ENCODE data around the gene TMEM43.

Gene TMEM43

GRCh38 chr3:14130230-14130629, 5.4 kb downstream of the TMEM43 start:
- Histone ChIP-seq H3K27me3 (no peaks in the 10 kb centered on the region), H3K36me3 (peaks cover 23% of the 10 kb centered on the region), H3K4me1 (no peaks in the 10 kb centered on the region), H3K4me3 (ENCODE audit: low read depth, low read length) (no peak overlapping the region), H3K9me3 (no peaks in the 10 kb centered on the region)
- no peak for TF ChIP-seq CTCF (IDR thresholded peaks at IDR 0.05; ENCODE audit: low read depth, low read length)
- no peak for DNase-seq

- no peak for TF ChIP-seq CTCF (IDR thresholded peaks at IDR 0.05; ENCODE audit: low read depth, low read length)
- Histone ChIP-seq H3K36me3 (peaks cover 23% of the 10 kb centered on the region), H3K9me3 (no peaks in the 10 kb centered on the region)
Observed at GRCh38 chr3:14130707-14131106, 5.9 kb downstream of the TMEM43 start.

GRCh38 chr3:14131134-14131533, 6.3 kb downstream of the TMEM43 start:
- H3K9me3 ChIP-seq, result no peaks in the 10 kb centered on the region
- no peak overlapping the region for H3K4me3 ChIP-seq (ENCODE audit: low read depth, low read length)
- H3K4me1 ChIP-seq, result no peaks in the 10 kb centered on the region
- peaks cover 23% of the 10 kb centered on the region for H3K36me3 ChIP-seq
- TF ChIP-seq CTCF (IDR thresholded peaks at IDR 0.05; ENCODE audit: low read depth, low read length), result no peak
- no peaks in the 10 kb centered on the region for H3K27me3 ChIP-seq
- DNase-seq, result no peak

More at GRCh38 chr3:14130707-14131106, 5.9 kb downstream of the TMEM43 start:
- no peak for DNase-seq
- H3K4me3 ChIP-seq (ENCODE audit: low read depth, low read length), result no peak overlapping the region
- H3K4me1 ChIP-seq, result no peaks in the 10 kb centered on the region
- H3K27me3 ChIP-seq, result no peaks in the 10 kb centered on the region

- H3K36me3 ChIP-seq, result peaks cover 23% of the 10 kb centered on the region
- H3K27me3 ChIP-seq, result no peaks in the 10 kb centered on the region
- H3K4me1 ChIP-seq, result no peaks in the 10 kb centered on the region
- no peak overlapping the region for H3K4me3 ChIP-seq (ENCODE audit: low read depth, low read length)
- DNase-seq, result no peak
- no peak for TF ChIP-seq CTCF (IDR thresholded peaks at IDR 0.05; ENCODE audit: low read depth, low read length)
- H3K9me3 ChIP-seq, result no peaks in the 10 kb centered on the region
Observed at GRCh38 chr3:14132120-14132519, 7.3 kb downstream of the TMEM43 start.

- Histone ChIP-seq H3K4me1 (no peaks in the 10 kb centered on the region), H3K9me3 (no peaks in the 10 kb centered on the region), H3K27me3 (no peaks in the 10 kb centered on the region), H3K4me3 (ENCODE audit: low read depth, low read length) (no peak overlapping the region), H3K36me3 (peaks cover 23% of the 10 kb centered on the region)
- no peak for DNase-seq
- no peak for TF ChIP-seq CTCF (IDR thresholded peaks at IDR 0.05; ENCODE audit: low read depth, low read length)
Observed at GRCh38 chr3:14132689-14133088, 7.8 kb downstream of the TMEM43 start.

- Histone ChIP-seq H3K9me3 (no peaks in the 10 kb centered on the region), H3K4me1 (no peaks in the 10 kb centered on the region), H3K27me3 (no peaks in the 10 kb centered on the region), H3K36me3 (peaks cover 17% of the 10 kb centered on the region), H3K4me3 (ENCODE audit: low read depth, low read length) (no peak overlapping the region)
- no peak for TF ChIP-seq CTCF (IDR thresholded peaks at IDR 0.05; ENCODE audit: low read depth, low read length)
- no peak for DNase-seq
Observed at GRCh38 chr3:14133188-14133800, 8.4 kb downstream of the TMEM43 start.
